ENCODE results near the gene FBXW10B.
"Not testable (repeated sequence)": the region's sequence is repeated elsewhere in the genome, so short reads cannot be mapped to it uniquely, and the experiment has no call there.

Gene FBXW10B

GRCh38 chr17:15659236-15659635 lies 39.7 kb upstream of the FBXW10B start:
- DNase-seq (ENCODE audit: low read depth, low spot score), result no peak
- in situ Hi-C loops (cut with HindIII; ENCODE audit: low sequenced_read_pairs), result no loop called here
- H3K4me3 ChIP-seq (ENCODE audit: low read depth, low read length), result no peak overlapping the region
- TF ChIP-seq CTCF (IDR thresholded peaks at IDR 0.05; ENCODE audit: low read depth, low read length), result no peak

- no peak overlapping the region for H3K4me3 ChIP-seq (ENCODE audit: low read depth, low read length)
- in situ Hi-C loops (cut with HindIII; ENCODE audit: low sequenced_read_pairs), result no loop called here
- DNase-seq (ENCODE audit: low read depth, low spot score), result no peak
- no peak for TF ChIP-seq CTCF (IDR thresholded peaks at IDR 0.05; ENCODE audit: low read depth, low read length)
Observed at GRCh38 chr17:15658296-15658695, 38.8 kb upstream of the FBXW10B start.

- in situ Hi-C loops (cut with HindIII; ENCODE audit: low sequenced_read_pairs), result no loop called here
- TF ChIP-seq CTCF (IDR thresholded peaks at IDR 0.05; ENCODE audit: low read depth, low read length), result no peak
- DNase-seq (ENCODE audit: low read depth, low spot score), result no peak
- no peak overlapping the region for H3K4me3 ChIP-seq (ENCODE audit: low read depth, low read length)
Observed at GRCh38 chr17:15657868-15658267, 38.4 kb upstream of the FBXW10B start.

GRCh38 chr17:15654886-15655561 lies 35.5 kb upstream of the FBXW10B start:
- H3K4me3 ChIP-seq (ENCODE audit: low read depth, low read length), result no peak overlapping the region
- no peak for TF ChIP-seq CTCF (IDR thresholded peaks at IDR 0.05; ENCODE audit: low read depth, low read length)
- DNase-seq (ENCODE audit: low read depth, low spot score), result no peak
- in situ Hi-C loops (cut with HindIII; ENCODE audit: low sequenced_read_pairs), result no loop called here

GRCh38 chr17:15654401-15654800 lies 34.9 kb upstream of the FBXW10B start:
- H3K4me3 ChIP-seq (ENCODE audit: low read depth, low read length); in situ Hi-C loops (cut with HindIII; ENCODE audit: low sequenced_read_pairs); DNase-seq (ENCODE audit: low read depth, low spot score): not testable (repeated sequence)

- in situ Hi-C loops (cut with HindIII; ENCODE audit: low sequenced_read_pairs), result no loop called here
- H3K4me3 ChIP-seq (ENCODE audit: low read depth, low read length), result no peak overlapping the region
- no peak for TF ChIP-seq CTCF (IDR thresholded peaks at IDR 0.05; ENCODE audit: low read depth, low read length)
- no peak for DNase-seq (ENCODE audit: low read depth, low spot score)
Observed at GRCh38 chr17:15652960-15653359, 33.5 kb upstream of the FBXW10B start.

GRCh38 chr17:15651583-15652110 lies 32.1 kb upstream of the FBXW10B start:
- H3K4me3 ChIP-seq (ENCODE audit: low read depth, low read length), result peak overlapping the region; percentile 86
- no peak for TF ChIP-seq CTCF (IDR thresholded peaks at IDR 0.05; ENCODE audit: low read depth, low read length)
- in situ Hi-C loops (cut with HindIII; ENCODE audit: low sequenced_read_pairs), result no loop called here
- peak; percentile 99 for DNase-seq (ENCODE audit: low read depth, low spot score)
